Measurements from ENCODE around the gene CPNE5.

DNA sequence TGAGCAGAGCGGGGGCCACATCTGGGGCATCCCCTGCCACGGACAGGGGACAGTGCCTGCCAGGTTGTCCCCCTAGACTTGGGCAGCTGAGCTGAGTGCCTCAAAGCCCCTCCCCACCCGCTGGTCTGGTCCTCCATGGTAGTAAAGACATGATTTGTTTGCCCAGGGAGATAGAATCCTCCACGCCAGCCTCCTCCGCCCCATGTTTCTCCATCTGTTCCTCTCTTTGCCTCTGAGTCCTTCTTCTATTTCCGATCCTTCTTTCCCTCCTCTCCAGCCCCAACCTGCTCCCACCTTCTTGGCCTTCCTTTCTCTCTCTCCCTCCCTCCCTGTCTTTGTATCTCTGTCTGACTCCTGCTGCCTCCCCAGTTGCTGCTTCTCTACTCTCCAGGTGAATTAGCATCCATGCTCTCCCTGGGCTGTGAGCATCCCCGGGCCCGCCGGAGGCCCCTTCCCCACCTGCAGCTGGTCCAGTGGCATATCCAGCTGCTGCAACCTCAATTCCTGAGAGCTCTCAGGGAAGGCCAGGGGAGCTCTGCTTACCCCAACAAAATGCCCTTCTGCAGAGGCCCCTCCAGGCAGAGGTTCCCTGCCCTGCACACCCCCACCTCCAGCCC is 45.8 kb downstream of the CPNE5 start:
- TF ChIP-seq, protein P1, sequence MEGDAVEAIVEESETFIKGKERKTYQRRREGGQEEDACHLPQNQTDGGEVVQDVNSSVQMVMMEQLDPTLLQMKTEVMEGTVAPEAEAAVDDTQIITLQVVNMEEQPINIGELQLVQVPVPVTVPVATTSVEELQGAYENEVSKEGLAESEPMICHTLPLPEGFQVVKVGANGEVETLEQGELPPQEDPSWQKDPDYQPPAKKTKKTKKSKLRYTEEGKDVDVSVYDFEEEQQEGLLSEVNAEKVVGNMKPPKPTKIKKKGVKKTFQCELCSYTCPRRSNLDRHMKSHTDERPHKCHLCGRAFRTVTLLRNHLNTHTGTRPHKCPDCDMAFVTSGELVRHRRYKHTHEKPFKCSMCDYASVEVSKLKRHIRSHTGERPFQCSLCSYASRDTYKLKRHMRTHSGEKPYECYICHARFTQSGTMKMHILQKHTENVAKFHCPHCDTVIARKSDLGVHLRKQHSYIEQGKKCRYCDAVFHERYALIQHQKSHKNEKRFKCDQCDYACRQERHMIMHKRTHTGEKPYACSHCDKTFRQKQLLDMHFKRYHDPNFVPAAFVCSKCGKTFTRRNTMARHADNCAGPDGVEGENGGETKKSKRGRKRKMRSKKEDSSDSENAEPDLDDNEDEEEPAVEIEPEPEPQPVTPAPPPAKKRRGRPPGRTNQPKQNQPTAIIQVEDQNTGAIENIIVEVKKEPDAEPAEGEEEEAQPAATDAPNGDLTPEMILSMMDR (IDR thresholded peaks at IDR 0.05): no peak
- TF ChIP-seq POLR2A (IDR thresholded peaks at IDR 0.05) (no peak), EP300 (IDR thresholded peaks at IDR 0.05) (no peak)

All from stomach (tissue), 4 donors.